Inferior parietal cortex (tissue), 1 donor: Measurements from ENCODE around the gene ATF1.
"Not testable (repeated sequence)": the region's sequence is repeated elsewhere in the genome, so short reads cannot be mapped to it uniquely, and the experiment has no call there.

ENCODE experiments used
- DNase-seq: peaks from one replicate; pipeline ENCODE4 v3.0.0-alpha.2; 2016; ENCODE audit errors: extremely low spot score

Gene ATF1

GRCh38 chr12:50753232-50753769 is 10.6 kb upstream of the ATF1 start:
- no peak for DNase-seq

- peak; percentile 49 for DNase-seq
These were observed 589 bp downstream of the ATF1 start for GRCh38 chr12:50764286-50765094.

- DNase-seq = peak; percentile 76
These were observed 1.4 kb downstream of the ATF1 start for GRCh38 chr12:50765095-50765911.

- no peak for DNase-seq
These were observed 4.5 kb downstream of the ATF1 start for GRCh38 chr12:50768391-50768790.

GRCh38 chr12:50768813-50769212 is 4.9 kb downstream of the ATF1 start:
- not testable (repeated sequence) for DNase-seq

GRCh38 chr12:50771409-50771808 is 7.5 kb downstream of the ATF1 start:
- DNase-seq = no peak

GRCh38 chr12:50772470-50772869 is 8.6 kb downstream of the ATF1 start:
- DNase-seq = no peak

GRCh38 chr12:50772877-50773276 is 9.0 kb downstream of the ATF1 start:
- DNase-seq = no peak

- no peak for DNase-seq
These were observed 11.3 kb downstream of the ATF1 start for GRCh38 chr12:50775251-50775650.

GRCh38 chr12:50776749-50777728 is 13.1 kb downstream of the ATF1 start:
- no peak for DNase-seq

GRCh38 chr12:50778663-50779590 is 15.0 kb downstream of the ATF1 start:
- no peak for DNase-seq

- no peak for DNase-seq
These were observed 16.1 kb downstream of the ATF1 start for GRCh38 chr12:50780013-50780412.

- DNase-seq = no peak
These were observed 20.6 kb downstream of the ATF1 start for GRCh38 chr12:50784501-50784900.

- DNase-seq = no peak
These were observed 21.6 kb downstream of the ATF1 start for GRCh38 chr12:50785406-50786001.

- no peak for DNase-seq
These were observed 22.8 kb downstream of the ATF1 start for GRCh38 chr12:50786498-50787231.

- no peak for DNase-seq
These were observed 23.7 kb downstream of the ATF1 start for GRCh38 chr12:50787618-50788017.

GRCh38 chr12:50788561-50788960 is 24.7 kb downstream of the ATF1 start:
- DNase-seq = no peak

GRCh38 chr12:50790081-50790480 is 26.2 kb downstream of the ATF1 start:
- DNase-seq = no peak

GRCh38 chr12:50799908-50800307 is 36.0 kb downstream of the ATF1 start:
- no peak for DNase-seq
